Epithelial cell of proximal tubule (primary cell): Measurements from ENCODE around the gene SMTNL2. TPM values are rescaled to one million over a fixed set of nuclear protein-coding genes. Genes with fewer than 3 reads are reported as not detected.
"Not testable (repeated sequence)": the region's sequence is repeated elsewhere in the genome, so short reads cannot be mapped to it uniquely, and the experiment has no call there.

Experiments
- DNase-seq: peaks from one replicate; pipeline ENCODE4 v3.0.0-alpha.2; 2011; ENCODE audit warnings: low read depth
- H3K4me3 ChIP-seq: 2 replicates; pipeline ENCODE4 v1.5.1; 2011; ENCODE audit warnings: low read depth, mild to moderate bottlenecking, low read length
- total RNA-seq: library from RNA; depleted of rRNA; stranded (reverse); fragments of >200 nt; gene quantifications from 2 replicates; pipeline ENCODE4 v1.2.3, GENCODE V29; 2015
- TF ChIP-seq, protein P1 (sequence below): conservative IDR thresholded peaks from 2 replicates; pipeline ENCODE4 v1.5.1; 2012; ENCODE audit warnings: low read depth, mild to moderate bottlenecking, low read length

Gene SMTNL2
- total RNA-seq, 1 donor from 2014 or later = 1.3 TPM

DNA sequence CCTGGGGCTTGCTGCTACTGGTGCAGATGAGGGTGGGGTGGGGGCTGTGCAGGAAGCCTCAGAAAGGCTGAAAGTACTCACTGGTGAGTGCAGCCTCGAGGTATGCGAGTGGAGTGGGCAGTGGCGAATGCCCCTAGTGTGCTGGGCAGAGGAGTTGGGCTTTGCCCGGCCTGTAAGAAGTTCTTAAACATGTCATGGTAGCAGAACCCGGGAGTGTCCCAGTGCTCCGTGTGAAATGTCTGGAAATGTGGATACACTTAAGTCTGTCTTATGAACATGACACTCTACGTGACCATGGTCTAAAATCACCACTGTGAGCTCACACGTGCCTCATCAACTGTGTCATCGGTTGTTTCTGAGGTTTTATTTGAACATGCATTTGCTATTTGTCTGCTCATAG, 1.7 kb downstream of the SMTNL2 start:
- TF ChIP-seq, protein P1, sequence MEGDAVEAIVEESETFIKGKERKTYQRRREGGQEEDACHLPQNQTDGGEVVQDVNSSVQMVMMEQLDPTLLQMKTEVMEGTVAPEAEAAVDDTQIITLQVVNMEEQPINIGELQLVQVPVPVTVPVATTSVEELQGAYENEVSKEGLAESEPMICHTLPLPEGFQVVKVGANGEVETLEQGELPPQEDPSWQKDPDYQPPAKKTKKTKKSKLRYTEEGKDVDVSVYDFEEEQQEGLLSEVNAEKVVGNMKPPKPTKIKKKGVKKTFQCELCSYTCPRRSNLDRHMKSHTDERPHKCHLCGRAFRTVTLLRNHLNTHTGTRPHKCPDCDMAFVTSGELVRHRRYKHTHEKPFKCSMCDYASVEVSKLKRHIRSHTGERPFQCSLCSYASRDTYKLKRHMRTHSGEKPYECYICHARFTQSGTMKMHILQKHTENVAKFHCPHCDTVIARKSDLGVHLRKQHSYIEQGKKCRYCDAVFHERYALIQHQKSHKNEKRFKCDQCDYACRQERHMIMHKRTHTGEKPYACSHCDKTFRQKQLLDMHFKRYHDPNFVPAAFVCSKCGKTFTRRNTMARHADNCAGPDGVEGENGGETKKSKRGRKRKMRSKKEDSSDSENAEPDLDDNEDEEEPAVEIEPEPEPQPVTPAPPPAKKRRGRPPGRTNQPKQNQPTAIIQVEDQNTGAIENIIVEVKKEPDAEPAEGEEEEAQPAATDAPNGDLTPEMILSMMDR = no peak
- DNase-seq = no peak
- no peak overlapping the region for H3K4me3 ChIP-seq

DNA sequence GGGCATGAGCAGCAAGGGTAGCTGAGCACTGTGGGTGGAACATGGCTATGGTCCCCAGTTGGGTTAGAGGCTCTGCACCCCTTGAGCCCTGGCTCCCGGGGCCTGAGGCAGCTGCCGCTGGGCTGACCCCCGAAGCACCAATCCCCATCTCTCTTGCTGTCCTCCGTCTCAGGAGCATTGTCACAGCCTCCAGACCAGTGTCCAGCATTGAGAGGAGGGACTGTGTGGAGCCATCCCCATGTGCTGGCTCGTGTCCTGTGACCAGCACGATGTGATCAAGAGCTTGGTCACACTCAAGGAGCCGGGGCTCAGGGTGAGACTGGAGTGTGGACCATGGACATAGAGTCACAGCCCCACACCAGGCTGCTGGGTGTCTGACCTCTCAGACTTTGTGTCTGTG, 2.9 kb downstream of the SMTNL2 start:
- no peak overlapping the region for H3K4me3 ChIP-seq
- TF ChIP-seq, protein P1 = no peak
- DNase-seq = no peak

DNA sequence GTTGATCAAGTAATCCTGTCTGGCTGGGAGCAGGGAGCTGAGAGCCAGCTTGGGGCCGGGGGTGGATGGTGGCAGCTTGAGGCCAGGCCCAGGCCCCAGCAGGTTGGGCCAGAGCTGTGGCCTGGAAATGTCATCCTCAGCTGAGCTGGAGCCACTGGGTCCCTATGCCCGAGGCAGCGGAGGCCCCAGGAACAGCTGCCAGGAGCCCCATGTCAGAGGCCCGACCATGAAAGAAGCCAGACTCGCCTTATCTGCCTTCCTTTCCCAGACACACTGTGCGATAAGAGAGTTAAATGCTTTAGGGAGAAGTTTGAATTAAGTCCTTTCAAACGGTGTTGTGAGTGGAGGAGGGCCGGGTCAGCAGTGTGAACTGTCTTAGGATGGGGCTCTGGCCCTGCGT, 3.5 kb downstream of the SMTNL2 start:
- TF ChIP-seq, protein P1 = no peak

GRCh38 chr17:4588391-4588790, 4.1 kb downstream of the SMTNL2 start:
- no peak overlapping the region for H3K4me3 ChIP-seq
- no peak for DNase-seq
- TF ChIP-seq, protein P1 = no peak

More for the DNA sequence above, 3.5 kb downstream of the SMTNL2 start:
- H3K4me3 ChIP-seq = no peak overlapping the region
- DNase-seq = no peak

GRCh38 chr17:4588898-4589625, 4.7 kb downstream of the SMTNL2 start:
- TF ChIP-seq, protein P1 = no peak
- no peak for DNase-seq
- no peak overlapping the region for H3K4me3 ChIP-seq

GRCh38 chr17:4590042-4590441, 5.7 kb downstream of the SMTNL2 start:
- not testable (repeated sequence) for H3K4me3 ChIP-seq, DNase-seq

DNA sequence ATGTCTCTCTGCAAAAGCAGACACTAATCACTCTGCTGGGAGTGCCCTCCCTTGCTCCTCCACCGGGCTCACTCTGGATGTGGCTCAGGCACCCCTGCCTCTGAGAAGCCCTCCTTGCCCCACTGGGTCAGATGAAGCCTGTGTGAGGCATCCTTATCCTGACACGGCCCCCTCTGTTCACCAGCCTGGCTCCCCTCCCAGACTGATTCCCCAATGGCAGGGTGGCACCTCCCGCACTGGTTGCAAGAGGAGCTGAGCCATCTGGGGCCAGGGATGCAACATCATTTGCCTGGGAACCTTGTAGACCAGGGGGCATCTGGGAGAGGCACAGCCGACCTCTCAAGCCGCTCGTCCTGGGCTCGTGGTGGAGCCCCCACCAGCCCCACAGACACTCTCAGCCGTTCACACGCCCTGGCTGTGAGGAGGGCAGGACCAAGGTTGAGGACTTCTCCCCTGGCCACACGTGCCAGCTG, 6.7 kb downstream of the SMTNL2 start:
- DNase-seq = no peak
- TF ChIP-seq, protein P1 = no peak
- no peak overlapping the region for H3K4me3 ChIP-seq
